ENCODE results near the gene TOX3. TPM values are rescaled to one million over a fixed set of nuclear protein-coding genes. Genes with fewer than 3 reads are reported as not detected.

Gene TOX3
- total and polyA plus RNA-seq, 2 of the 8 experiments (the other 6 are each of a cell fraction or from before 2014, with no cell fraction given) = 16.7 to 31.2 TPM

- no peak overlapping the region for H4K8ac ChIP-seq (ENCODE audit: extremely low read depth, insufficient read depth, low read length)
- no peak overlapping the region for H2BK120ac ChIP-seq (replicated peaks; ENCODE audit: low read depth, low read length)
- H3K4ac ChIP-seq (replicated peaks; ENCODE audit: insufficient read length, low read depth, low read length) = no peak overlapping the region
- H3K79me2 ChIP-seq (ENCODE audit: control insufficient read depth in 1 of 2, insufficient read depth in 2 of 2, low read length in 2 of 2) = peaks cover 0 to 85% of the 10 kb centered on the region in 2 experiments; a peak in 2 of 4 replicates
- H3K27ac ChIP-seq (ENCODE audit: low read depth, low read length) = no peak overlapping the region
- no peak overlapping the region for H3K4me2 ChIP-seq (ENCODE audit: insufficient read depth in 1 of 2, low read depth in 2 of 2, low read length in 2 of 2)
- CTCF ChIA-PET (ENCODE audit: partially characterized antibody) = interaction anchor here (0.8 to 2.3 kb wide), 3 partner anchors 15 to 305 kb away, joined by 3 to 5 read pairs (median 3); no protein-coding TSS in a partner anchor
- no peak overlapping the region for H4K91ac ChIP-seq (replicated peaks; ENCODE audit: insufficient read length, low read length)
- peaks cover 9% of the 10 kb centered on the region for H3K79me1 ChIP-seq (ENCODE audit: low read depth, low read length)
- DNase-seq (ENCODE audit: low read depth in 1 of 2, low spot score in 2 of 2) = no peak
- no peaks in the 10 kb centered on the region for H3K23me2 ChIP-seq (ENCODE audit: low read depth, low read length)
- H3K23ac ChIP-seq (ENCODE audit: insufficient read length) = no peak overlapping the region
- H3K9ac ChIP-seq (replicated peaks in 1 of 4; ENCODE audit: extremely low read depth in 1 of 4, low read depth in 3 of 4, low read length in 3 of 4) = no peak overlapping the region
- H3K36me3 ChIP-seq (ENCODE audit: control insufficient read depth in 2 of 4, insufficient read depth in 4 of 4, low read length in 3 of 4) = peaks cover 0 to 5% (median 0%) of the 10 kb centered on the region in 4 experiments; a peak in 1 of 8 replicates
- no peak overlapping the region for H2BK15ac ChIP-seq (ENCODE audit: low read length)
- no peak for FAIRE-seq
- H2BK20ac ChIP-seq (ENCODE audit: low read length) = no peak overlapping the region
- H2BK5ac ChIP-seq (ENCODE audit: low read depth, low read length) = no peak overlapping the region
- POLR2A ChIA-PET (ENCODE audit: partially characterized antibody) = interaction anchor here (1.3 kb wide), 1 partner anchor 23 kb away, joined by 3 read pairs; no protein-coding TSS in a partner anchor
- no peak overlapping the region for H2AFZ ChIP-seq (ENCODE audit: low read length)
- H3K18ac ChIP-seq (ENCODE audit: extremely low read depth, low read length) = no peak overlapping the region
- no peak overlapping the region for H2AK5ac ChIP-seq (ENCODE audit: low read depth, low read length)
- no peaks in the 10 kb centered on the region for H3K9me3 ChIP-seq (ENCODE audit: insufficient read depth in 2 of 2, low read depth in 1 of 2, low read length in 1 of 2)
- WGBS, 2 experiments (ENCODE audit: extremely low coverage in 1 of 2, insufficient coverage in 1 of 2, insufficient read length in 1 of 2, insufficient replicate concordance in 2 of 2, low coverage in 1 of 2, low lambda C conversion rate in 2 of 2, missing lambda C conversion rate in 1 of 2) = 90% methylated on average over 6 of the region's 6 CpGs; no CpG with 5 or more reads in 1 of the 2 experiments
- no peak overlapping the region for H3K56ac ChIP-seq (replicated peaks; ENCODE audit: insufficient read length, low read depth, low read length)
- H3K27me3 ChIP-seq (replicated peaks in 1 of 4; ENCODE audit: control insufficient read depth in 3 of 4, extremely low read depth in 1 of 4, insufficient read depth in 3 of 4, low read length in 3 of 4) = no peaks in the 10 kb centered on the region
- H4K5ac ChIP-seq (ENCODE audit: insufficient read length, low read depth, low read length) = no peak overlapping the region
- H4K20me1 ChIP-seq (replicated peaks in 1 of 2; ENCODE audit: control insufficient read depth in 1 of 2, insufficient read depth in 2 of 2, low read length in 2 of 2) = peaks cover 0 to 6% of the 10 kb centered on the region in 2 experiments
- no peak overlapping the region for H3K14ac ChIP-seq (ENCODE audit: insufficient read length)
- peaks cover 2 to 19% (median 8%) of the 10 kb centered on the region in 4 experiments; a peak in 5 of 7 replicates for H3K4me1 ChIP-seq (replicated peaks in 1 of 4; ENCODE audit: control insufficient read depth in 3 of 4, insufficient read depth in 4 of 4, low read length in 3 of 4)
- H2BK12ac ChIP-seq (ENCODE audit: low read depth, low read length) = no peak overlapping the region
- H3K4me3 ChIP-seq (ENCODE audit: extremely low read depth in 1 of 4, insufficient read depth in 2 of 4, low read depth in 3 of 4, low read length in 4 of 4) = no peak overlapping the region
- no peak for TF ChIP-seq SIN3A (conservative IDR thresholded peaks at IDR 0.05 in 1 of 2, IDR thresholded peaks at IDR 0.05 in 1 of 2; ENCODE audit: low read depth in 1 of 2, low read length in 2 of 2)
- TF ChIP-seq TCF12 (IDR thresholded peaks at IDR 0.05; ENCODE audit: low read depth, low read length) = no peak
- no peak for TF ChIP-seq CEBPB (IDR thresholded peaks at IDR 0.05; ENCODE audit: low read depth, low read length)
- no peak for TF ChIP-seq GTF2F1 (IDR thresholded peaks at IDR 0.05; ENCODE audit: borderline replicate concordance, low read depth, low read length)
- TF ChIP-seq NANOG (IDR thresholded peaks at IDR 0.05; ENCODE audit: insufficient read depth, low read depth, low read length, poor library complexity, severe bottlenecking) = no peak
- TF ChIP-seq HDAC2 (IDR thresholded peaks at IDR 0.05; ENCODE audit: borderline replicate concordance in 1 of 2, low read depth in 2 of 2, low read length in 2 of 2) = no peak
- TF ChIP-seq SP1 (IDR thresholded peaks at IDR 0.05; ENCODE audit: low read depth, low read length) = no peak
- TF ChIP-seq EP300 (IDR thresholded peaks at IDR 0.05; ENCODE audit: borderline replicate concordance in 1 of 2, low read depth in 2 of 2, low read length in 2 of 2) = no peak
- no peak for TF ChIP-seq SIX5 (IDR thresholded peaks at IDR 0.05; ENCODE audit: low read depth, low read length)
- no peak for TF ChIP-seq RFX5 (IDR thresholded peaks at IDR 0.05; ENCODE audit: borderline replicate concordance, low read depth, low read length)
- no peak for TF ChIP-seq CHD2 (IDR thresholded peaks at IDR 0.05; ENCODE audit: low read length)
- TF ChIP-seq PHF8 (conservative IDR thresholded peaks at IDR 0.05; ENCODE audit: low read depth, low read length) = no peak
Observed at GRCh38 chr16:52496051-52496876, 50.7 kb downstream of the TOX3 start.

Data from H1 (cell line).